Aorta (tissue), 5 donors: Measurements from ENCODE around the gene TOB2. TPM values are rescaled to one million over a fixed set of nuclear protein-coding genes. Genes with fewer than 3 reads are reported as not detected.

Source experiments
- ATAC-seq: fragments of 200-7000 bp; cut with Tn5 transposase; one replicate; pipeline ENCODE4 v1.9.1; 2022; ENCODE audit warnings: moderate library complexity; ENCODE audit not compliant: low FRiP score
- DNase-seq, 2 donors: peaks; one replicate each; pipeline ENCODE4 v3.0.0-alpha.2; 2020
- H3K27ac ChIP-seq, 2 donors: one replicate each; pipeline ENCODE4 v1.5.1; 2013; ENCODE audit warnings: low read length in 2 of 2, mild to moderate bottlenecking in 2 of 2, moderate library complexity in 2 of 2, control low read depth in 1 of 2, inconsistent platforms in 1 of 2, low read depth in 1 of 2
- H3K27me3 ChIP-seq, 2 donors: one replicate each; pipeline ENCODE4 v1.6.1; 2013; ENCODE audit warnings: control low read depth in 1 of 2, low read length in 1 of 2, mild to moderate bottlenecking in 1 of 2, moderate library complexity in 1 of 2; ENCODE audit not compliant: insufficient read depth in 2 of 2, control insufficient read depth in 1 of 2
- H3K36me3 ChIP-seq, 2 donors: one replicate each; pipeline ENCODE4 v1.6.1; 2013; ENCODE audit warnings: control low read depth in 1 of 2, low read length in 1 of 2, mild to moderate bottlenecking in 1 of 2; ENCODE audit not compliant: insufficient read depth in 2 of 2, control insufficient read depth in 1 of 2
- H3K4me1 ChIP-seq, 2 donors: one replicate each; pipeline ENCODE4 v1.6.1; 2013; ENCODE audit warnings: low read length in 2 of 2, control low read depth in 1 of 2, mild to moderate bottlenecking in 1 of 2, moderate library complexity in 1 of 2; ENCODE audit not compliant: insufficient read depth in 2 of 2, control insufficient read depth in 1 of 2
- H3K4me3 ChIP-seq, 2 donors: one replicate each; pipeline ENCODE4 v1.5.1; 2013; ENCODE audit warnings: low read length in 2 of 2, control low read depth in 1 of 2, mild to moderate bottlenecking in 1 of 2
- H3K9me3 ChIP-seq: one replicate; pipeline ENCODE4 v1.6.1; 2013; ENCODE audit warnings: mild to moderate bottlenecking, low read length; ENCODE audit not compliant: control insufficient read depth
- WGBS, 2 donors: extraction: QIAGEN DNeasy Blood & Tissue Kit; methylation state at CpG; one replicate each; pipeline ENCODE4 v1.1.7; 2013; 5-methylcytosine and 5-hydroxymethylcytosine counted together
- intact Hi-C, 2 donors: fragments of 100-400 bp; cut with DNase I; formaldehyde crosslinking; loops; one replicate each; pipeline versions ENCODE4 v1.14.2 to v1.15.0; 2022
- polyA plus RNA-seq, 2 donors: library from polyadenylated mRNA; stranded (reverse); fragments of 200-250 nt; gene quantifications; one replicate each; pipeline ENCODE4 v1.2.3, GENCODE V29; 2013
- total RNA-seq, 2 donors: library from RNA; stranded (reverse); fragmentation: NEBNext Ultra II Directional; extraction: Animal tissue kit (Norgen Biotek cat#: 25700); gene quantifications; one replicate each; pipeline ENCODE4 v1.2.1, GENCODE V29; 2021
- donor health status: healthy with polysubstance abuse.
- donor health status: Bipolar disorder and iron deficiency.
- donor health status: DM: no; HTN: no; CAD: no.
- donor health status: DM: no; HTN: no; CAD: no.
- donor health status: DM: yes; HTN: yes; CAD: no.

The TOB2 gene
- total and polyA plus RNA-seq, 4 donors, result 12.9 to 55.9 (median 31.6) TPM

DNA sequence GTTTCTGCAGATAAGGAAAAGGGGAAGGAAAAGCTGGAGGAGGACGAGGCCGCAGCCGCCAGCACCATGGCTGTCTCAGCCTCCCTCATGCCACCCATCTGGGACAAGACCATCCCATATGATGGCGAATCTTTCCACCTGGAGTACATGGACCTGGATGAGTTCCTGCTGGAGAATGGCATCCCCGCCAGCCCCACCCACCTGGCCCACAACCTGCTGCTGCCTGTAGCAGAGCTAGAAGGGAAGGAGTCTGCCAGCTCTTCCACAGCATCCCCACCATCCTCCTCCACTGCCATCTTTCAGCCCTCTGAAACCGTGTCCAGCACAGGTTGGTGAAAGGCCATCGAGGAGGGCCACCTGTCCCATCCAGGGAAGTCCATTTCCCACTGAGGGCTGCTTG lies 59.3 kb downstream of the TOB2 start:
- intact Hi-C loops, result loop anchor here in 1 of 2 donors (10.0 kb wide), 1 partner anchor 207 kb away; no protein-coding TSS in a partner anchor
- ATAC-seq (no peak), DNase-seq (no peak)
- peaks cover 0 to 3% of the 10 kb centered on the region in 2 donors for H3K36me3 ChIP-seq
- H3K27me3 ChIP-seq, result no peaks in the 10 kb centered on the region
- no peak overlapping the region for H3K27ac ChIP-seq
- no peaks in the 10 kb centered on the region for H3K9me3 ChIP-seq
- H3K4me3 ChIP-seq, result no peak overlapping the region
- H3K4me1 ChIP-seq, result no peaks in the 10 kb centered on the region
- WGBS, 2 donors, result 90 to 92% methylated on average over 7 of the region's 7 CpGs

GRCh38 chr22:41384128-41384527 lies 62.5 kb downstream of the TOB2 start:
- no peak overlapping the region for H3K27ac ChIP-seq
- no peak for ATAC-seq
- H3K9me3 ChIP-seq, result no peaks in the 10 kb centered on the region
- no peak for DNase-seq
- no peaks in the 10 kb centered on the region for H3K27me3 ChIP-seq
- intact Hi-C loops, result loop anchor here in 1 of 2 donors (10.0 kb wide), 1 partner anchor 211 kb away; no protein-coding TSS in a partner anchor
- no peaks in the 10 kb centered on the region for H3K36me3 ChIP-seq
- no peaks in the 10 kb centered on the region for H3K4me1 ChIP-seq
- no peak overlapping the region for H3K4me3 ChIP-seq

Other genes with a start within 250 kb of the TOB2 start
- gene L3MBTL2, start 241.5 kb downstream of the TOB2 start, total RNA-seq, result 10 to 100 TPM; 12.3 to 18.5 TPM
- gene L3MBTL2, start 241.5 kb downstream of the TOB2 start, polyA plus RNA-seq, result 10 to 100 TPM in 1 of 2 donors, 1 to 10 TPM in 1; 6.5 to 14.9 TPM
- 1 to 10 TPM; 1.2 to 2.7 TPM for gene CHADL, start 205.9 kb downstream of the TOB2 start, total RNA-seq
- gene CHADL, start 205.9 kb downstream of the TOB2 start, polyA plus RNA-seq, result 1 to 10 TPM in 1 of 2 donors, not detected in 1; 7.0 TPM
- gene RANGAP1, start 160.6 kb downstream of the TOB2 start, total RNA-seq, result 10 to 100 TPM; 29.7 to 34.6 TPM
- gene RANGAP1, start 160.6 kb downstream of the TOB2 start, polyA plus RNA-seq, result 10 to 100 TPM; 14.8 to 20.3 TPM
- 10 to 100 TPM; 34.8 to 50.0 TPM for gene ZC3H7B, start 145.3 kb downstream of the TOB2 start, total RNA-seq
- gene ZC3H7B, start 145.3 kb downstream of the TOB2 start, polyA plus RNA-seq, result 10 to 100 TPM; 14.8 to 23.7 TPM
- gene TEF, start 64.9 kb downstream of the TOB2 start, total RNA-seq, result 10 to 100 TPM in 1 of 2 donors, 1 to 10 TPM in 1; 8.6 to 23.3 TPM
- gene TEF, start 64.9 kb downstream of the TOB2 start, polyA plus RNA-seq, result 10 to 100 TPM in 1 of 2 donors, 1 to 10 TPM in 1; 9.0 to 19.4 TPM
- 10 to 100 TPM; 22.5 to 27.0 TPM for gene PHF5A, start 21.9 kb upstream of the TOB2 start, total RNA-seq
- 10 to 100 TPM; 29.8 to 43.1 TPM for gene PHF5A, start 21.9 kb upstream of the TOB2 start, polyA plus RNA-seq
- 10 to 100 TPM; 53.7 to 60.7 TPM for gene ACO2, start 22.3 kb upstream of the TOB2 start, total RNA-seq
- 10 to 100 TPM; 39.5 to 49.6 TPM for gene ACO2, start 22.3 kb upstream of the TOB2 start, polyA plus RNA-seq
- gene POLR3H, start 97.7 kb upstream of the TOB2 start, total RNA-seq, result 10 to 100 TPM; 25.3 to 29.2 TPM
- gene POLR3H, start 97.7 kb upstream of the TOB2 start, polyA plus RNA-seq, result 10 to 100 TPM in 1 of 2 donors, 1 to 10 TPM in 1; 9.4 to 21.0 TPM
- 10 to 100 TPM; 28.2 to 76.9 TPM for gene CSDC2, start 114.2 kb upstream of the TOB2 start, total RNA-seq
- gene CSDC2, start 114.2 kb upstream of the TOB2 start, polyA plus RNA-seq, result 100 to 1,000 TPM in 1 of 2 donors, 10 to 100 TPM in 1; 19.2 to 129 TPM
- 10 to 100 TPM; 23.8 to 25.2 TPM for gene PMM1, start 143.0 kb upstream of the TOB2 start, total RNA-seq
- 100 to 1,000 TPM in 1 of 2 donors, 10 to 100 TPM in 1; 43.6 to 101 TPM for gene PMM1, start 143.0 kb upstream of the TOB2 start, polyA plus RNA-seq
- 10 to 100 TPM; 21.1 to 21.5 TPM for gene DESI1, start 174.2 kb upstream of the TOB2 start, total RNA-seq
- gene DESI1, start 174.2 kb upstream of the TOB2 start, polyA plus RNA-seq, result 10 to 100 TPM in 1 of 2 donors, 1 to 10 TPM in 1; 6.4 to 11.9 TPM
- gene XRCC6, start 174.5 kb upstream of the TOB2 start, total RNA-seq, result 100 to 1,000 TPM; 131 to 132 TPM
- gene XRCC6, start 174.5 kb upstream of the TOB2 start, polyA plus RNA-seq, result 100 to 1,000 TPM in 1 of 2 donors, 10 to 100 TPM in 1; 93.7 to 124 TPM
- gene SNU13, start 242.1 kb upstream of the TOB2 start, total RNA-seq, result 10 to 100 TPM; 82.8 to 84.8 TPM
- 100 to 1,000 TPM in 1 of 2 donors, 10 to 100 TPM in 1; 99.8 to 105 TPM for gene SNU13, start 242.1 kb upstream of the TOB2 start, polyA plus RNA-seq